ENCODE results near the gene C2CD2.

The C2CD2 gene

GRCh38 chr21:41852929-41853320 lies 100.9 kb downstream of the C2CD2 start:
- TF ChIP-seq, protein P1, sequence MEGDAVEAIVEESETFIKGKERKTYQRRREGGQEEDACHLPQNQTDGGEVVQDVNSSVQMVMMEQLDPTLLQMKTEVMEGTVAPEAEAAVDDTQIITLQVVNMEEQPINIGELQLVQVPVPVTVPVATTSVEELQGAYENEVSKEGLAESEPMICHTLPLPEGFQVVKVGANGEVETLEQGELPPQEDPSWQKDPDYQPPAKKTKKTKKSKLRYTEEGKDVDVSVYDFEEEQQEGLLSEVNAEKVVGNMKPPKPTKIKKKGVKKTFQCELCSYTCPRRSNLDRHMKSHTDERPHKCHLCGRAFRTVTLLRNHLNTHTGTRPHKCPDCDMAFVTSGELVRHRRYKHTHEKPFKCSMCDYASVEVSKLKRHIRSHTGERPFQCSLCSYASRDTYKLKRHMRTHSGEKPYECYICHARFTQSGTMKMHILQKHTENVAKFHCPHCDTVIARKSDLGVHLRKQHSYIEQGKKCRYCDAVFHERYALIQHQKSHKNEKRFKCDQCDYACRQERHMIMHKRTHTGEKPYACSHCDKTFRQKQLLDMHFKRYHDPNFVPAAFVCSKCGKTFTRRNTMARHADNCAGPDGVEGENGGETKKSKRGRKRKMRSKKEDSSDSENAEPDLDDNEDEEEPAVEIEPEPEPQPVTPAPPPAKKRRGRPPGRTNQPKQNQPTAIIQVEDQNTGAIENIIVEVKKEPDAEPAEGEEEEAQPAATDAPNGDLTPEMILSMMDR (IDR thresholded peaks at IDR 0.05): no peak

DNA sequence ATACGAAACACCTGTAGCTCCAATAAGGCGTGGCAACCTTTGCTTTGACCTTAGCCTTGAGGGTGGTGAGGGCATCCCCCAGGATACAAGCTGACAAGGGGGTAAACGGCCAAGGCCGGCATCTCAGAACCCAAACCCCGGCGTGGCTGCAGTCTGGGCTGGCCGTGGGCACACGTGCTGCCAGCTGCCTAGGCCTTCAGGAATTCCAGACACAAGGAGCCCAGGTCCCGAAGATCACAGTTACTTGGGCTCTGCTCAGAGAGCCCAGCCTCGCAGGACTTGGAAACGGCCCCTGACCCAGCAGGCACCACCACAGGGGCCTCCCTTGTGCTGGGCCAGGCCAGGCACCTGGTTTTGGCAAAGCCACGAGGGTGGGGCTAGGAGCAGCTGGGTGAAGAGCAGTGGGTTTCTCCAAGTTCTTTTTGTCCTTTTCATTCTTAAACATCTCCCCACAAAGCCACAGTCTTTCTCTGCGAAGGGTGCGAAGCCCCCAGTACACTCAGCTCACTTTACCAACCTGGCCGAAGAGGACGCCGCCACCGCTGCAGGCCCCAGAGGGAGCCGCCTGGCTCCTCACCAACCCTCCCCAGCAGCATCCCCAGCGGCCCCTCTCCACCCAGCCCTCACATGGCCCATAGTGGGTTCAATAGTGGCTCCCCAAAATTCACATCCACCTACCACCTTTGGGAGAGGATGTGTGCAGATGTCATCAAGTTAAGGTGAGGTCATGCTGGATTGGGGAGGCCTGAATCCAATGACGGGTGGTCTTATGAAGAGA lies 101.5 kb downstream of the C2CD2 start:
- TF ChIP-seq, protein P1 (IDR thresholded peaks at IDR 0.05): no peak

DNA sequence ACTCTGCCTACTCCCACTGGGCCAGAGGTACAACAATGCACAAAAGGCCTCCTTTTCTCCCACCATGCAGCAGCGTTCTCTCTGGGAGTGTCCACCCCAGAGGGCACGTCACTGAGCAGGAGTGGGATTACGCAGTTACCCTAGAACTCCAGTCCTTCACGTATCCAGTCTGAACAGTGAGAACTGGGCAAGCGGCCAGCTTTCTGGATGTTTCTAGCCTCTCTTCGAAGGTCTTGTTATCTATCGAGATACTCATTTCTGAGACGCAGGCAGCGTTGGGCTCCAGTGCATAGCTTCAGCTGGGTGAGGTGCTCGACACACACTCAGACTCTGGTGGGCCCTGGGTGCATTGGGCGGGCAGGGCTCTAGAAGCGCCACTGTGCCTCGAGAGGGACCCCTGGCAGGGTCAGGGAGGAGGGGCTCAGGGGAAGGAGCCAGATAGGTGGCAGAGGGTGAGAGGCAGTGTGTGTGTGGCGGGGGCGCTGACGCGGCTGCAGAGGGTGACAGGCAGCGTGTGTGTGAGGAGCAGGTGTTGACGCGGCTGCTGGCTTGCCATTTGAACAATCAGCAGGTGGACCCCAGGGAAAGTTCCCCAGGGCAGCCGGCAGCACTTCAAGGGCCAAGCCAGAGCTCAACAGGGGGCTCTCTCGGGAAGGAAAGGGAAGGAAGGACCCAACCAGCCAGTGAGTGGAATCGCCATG lies 102.6 kb downstream of the C2CD2 start:
- TF ChIP-seq, protein P1 (IDR thresholded peaks at IDR 0.05): no peak

DNA sequence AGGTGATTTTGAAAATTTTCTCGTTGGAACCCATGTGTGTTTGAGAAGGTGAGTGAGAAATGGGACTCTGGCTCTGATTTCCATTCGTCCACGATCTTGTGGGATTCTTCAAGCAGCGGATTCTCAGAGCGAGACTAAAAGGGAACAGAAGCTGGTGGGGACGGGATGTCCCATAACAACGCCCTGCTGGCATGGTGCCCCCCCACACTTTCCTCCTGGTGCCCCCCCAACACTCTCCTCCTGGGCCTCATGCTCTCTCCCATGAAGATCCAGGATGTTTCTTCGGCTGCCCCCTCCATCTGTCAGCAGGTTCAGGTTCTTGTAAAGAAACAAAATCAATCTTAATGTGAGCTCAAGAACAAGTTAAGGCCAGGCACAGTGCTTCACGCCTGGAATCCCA lies 103.7 kb downstream of the C2CD2 start:
- TF ChIP-seq, protein P1 (IDR thresholded peaks at IDR 0.05): no peak

DNA sequence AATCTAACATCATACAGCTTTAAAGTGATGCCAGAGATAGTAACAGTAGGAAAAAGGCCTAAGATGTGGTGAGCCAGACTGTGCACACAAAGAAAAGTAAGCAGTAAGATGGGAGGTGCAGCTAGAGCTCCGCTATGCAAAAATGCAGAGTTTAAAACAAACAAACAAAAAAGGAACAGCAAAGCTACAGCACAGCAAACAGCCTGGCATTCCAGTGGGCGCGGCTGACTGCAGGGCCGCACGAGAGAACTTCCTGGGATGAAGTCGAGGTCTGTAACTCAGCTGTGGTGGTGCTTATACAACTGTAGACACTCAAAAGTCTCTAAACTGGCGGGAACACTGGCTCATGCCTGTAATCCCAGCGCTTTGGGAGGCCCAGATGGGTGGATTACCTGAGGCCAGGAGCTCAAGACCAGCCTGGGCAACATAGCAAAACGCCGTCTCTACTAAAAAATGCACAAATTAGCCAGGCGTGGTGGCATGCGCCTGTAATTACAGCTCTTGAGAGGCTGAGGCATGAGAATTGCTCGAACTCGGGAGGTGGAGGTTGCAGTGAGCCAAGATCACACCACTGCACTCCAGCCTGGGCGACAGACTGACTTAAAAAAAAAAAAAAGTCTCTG lies 104.7 kb downstream of the C2CD2 start:
- TF ChIP-seq, protein P1 (IDR thresholded peaks at IDR 0.05): no peak

DNA sequence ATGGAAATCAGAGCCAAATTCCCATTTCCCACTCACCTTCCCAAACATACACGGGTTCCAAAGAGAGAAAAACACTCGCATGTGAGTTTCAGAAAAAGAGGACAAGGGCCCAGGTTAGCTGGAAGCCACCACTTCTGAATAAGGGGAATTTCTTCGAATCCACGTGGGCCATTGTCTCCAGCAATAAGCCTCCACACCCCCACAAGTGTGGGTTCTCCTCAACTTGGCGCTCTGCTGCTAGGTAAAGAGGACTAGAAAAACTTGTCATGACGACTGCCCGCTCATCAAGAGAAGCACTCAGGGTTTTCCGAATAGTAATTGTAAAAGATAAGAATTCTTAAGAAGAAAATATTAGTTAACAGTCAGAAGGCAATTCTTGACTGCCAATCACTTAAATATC lies 105.3 kb downstream of the C2CD2 start:
- TF ChIP-seq, protein P1 (IDR thresholded peaks at IDR 0.05): no peak

DNA sequence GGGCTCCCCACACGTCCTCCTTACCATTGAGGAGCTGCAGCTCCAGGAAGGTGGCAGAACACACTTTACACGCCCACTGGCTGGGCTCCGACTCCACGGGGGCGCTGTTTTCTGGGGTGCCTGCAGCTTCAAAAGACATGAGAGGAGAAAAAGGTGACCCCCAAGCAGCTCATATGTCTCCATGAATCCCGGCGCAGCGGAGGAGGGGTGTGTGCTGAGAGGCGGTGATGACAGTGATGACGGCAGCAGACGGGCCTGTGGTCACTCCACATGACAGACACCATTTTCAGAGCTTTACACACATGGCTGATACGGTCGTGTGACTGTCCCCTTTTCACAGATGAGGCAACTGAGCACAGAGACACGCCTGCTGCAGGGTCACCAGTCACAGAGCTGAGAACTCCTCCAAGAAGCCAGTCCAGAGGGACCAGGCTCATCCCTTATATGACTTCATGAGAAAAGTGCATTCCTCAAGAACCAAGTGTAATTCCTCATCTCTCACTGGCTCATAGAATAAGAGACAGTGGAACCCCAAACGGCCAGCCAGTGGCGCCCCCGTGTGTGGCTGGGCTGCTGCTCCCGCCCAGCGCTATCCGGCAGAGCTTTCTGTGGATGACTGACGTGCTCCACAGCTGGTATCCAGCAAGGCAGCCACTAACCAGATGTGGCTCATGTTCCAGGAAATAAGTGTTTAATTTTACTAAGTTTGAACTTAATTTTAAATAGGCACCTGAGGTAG lies 106.6 kb downstream of the C2CD2 start:
- TF ChIP-seq, protein P1 (IDR thresholded peaks at IDR 0.05): no peak
